ENCODE results near the gene KRTAP12-4. TPM values are rescaled to one million over a fixed set of nuclear protein-coding genes. Genes with fewer than 3 reads are reported as not detected.

KRTAP12-4 gene
- total RNA-seq, 1 experiment from 2014 or later, result not detected

- ATAC-seq, result no peak
- Histone ChIP-seq H3K4me1 (ENCODE audit: control insufficient read depth, insufficient read depth, low read length) (no peaks in the 10 kb centered on the region), H3K27ac (ENCODE audit: low read length) (no peak overlapping the region), H3K27me3 (ENCODE audit: control insufficient read depth, insufficient read depth, low read length) (no peaks in the 10 kb centered on the region), H3K9me3 (ENCODE audit: control insufficient read depth, insufficient read depth, low read depth, low read length) (no peaks in the 10 kb centered on the region), H3K36me3 (ENCODE audit: control insufficient read depth, insufficient read depth, low read length) (no peaks in the 10 kb centered on the region), H3K4me3 (ENCODE audit: low read depth in 2 of 2, low read length in 2 of 2) (no peak overlapping the region)
- intact Hi-C loops (cut with micrococcal nuclease; ENCODE audit: unreplicated experiment), result no loop called here
- DNase-seq (ENCODE audit: low read depth, low spot score), result no peak
- in situ Hi-C loops (cut with HindIII; ENCODE audit: low pct_unique_long_range_greater_than_20kb, low sequenced_read_pairs), result no loop called here
- ChIA-PET CTCF (no interaction called here), POLR2A (no interaction called here)
- BruUV-seq (replicated peaks), result no TSS peak
- no peak for TF ChIP-seq CTCF (IDR thresholded peaks at IDR 0.05)
- no peak for TF ChIP-seq POLR2AphosphoS5 (IDR thresholded peaks at IDR 0.05; ENCODE audit: low read depth, low read length)
- TF ChIP-seq SIN3A (IDR thresholded peaks at IDR 0.05; ENCODE audit: borderline replicate concordance, insufficient read depth, low read depth, low read length), result no peak
- no peak for TF ChIP-seq TCF7L2 (IDR thresholded peaks at IDR 0.05; ENCODE audit: low read depth, low read length)
- TF ChIP-seq, protein P1, sequence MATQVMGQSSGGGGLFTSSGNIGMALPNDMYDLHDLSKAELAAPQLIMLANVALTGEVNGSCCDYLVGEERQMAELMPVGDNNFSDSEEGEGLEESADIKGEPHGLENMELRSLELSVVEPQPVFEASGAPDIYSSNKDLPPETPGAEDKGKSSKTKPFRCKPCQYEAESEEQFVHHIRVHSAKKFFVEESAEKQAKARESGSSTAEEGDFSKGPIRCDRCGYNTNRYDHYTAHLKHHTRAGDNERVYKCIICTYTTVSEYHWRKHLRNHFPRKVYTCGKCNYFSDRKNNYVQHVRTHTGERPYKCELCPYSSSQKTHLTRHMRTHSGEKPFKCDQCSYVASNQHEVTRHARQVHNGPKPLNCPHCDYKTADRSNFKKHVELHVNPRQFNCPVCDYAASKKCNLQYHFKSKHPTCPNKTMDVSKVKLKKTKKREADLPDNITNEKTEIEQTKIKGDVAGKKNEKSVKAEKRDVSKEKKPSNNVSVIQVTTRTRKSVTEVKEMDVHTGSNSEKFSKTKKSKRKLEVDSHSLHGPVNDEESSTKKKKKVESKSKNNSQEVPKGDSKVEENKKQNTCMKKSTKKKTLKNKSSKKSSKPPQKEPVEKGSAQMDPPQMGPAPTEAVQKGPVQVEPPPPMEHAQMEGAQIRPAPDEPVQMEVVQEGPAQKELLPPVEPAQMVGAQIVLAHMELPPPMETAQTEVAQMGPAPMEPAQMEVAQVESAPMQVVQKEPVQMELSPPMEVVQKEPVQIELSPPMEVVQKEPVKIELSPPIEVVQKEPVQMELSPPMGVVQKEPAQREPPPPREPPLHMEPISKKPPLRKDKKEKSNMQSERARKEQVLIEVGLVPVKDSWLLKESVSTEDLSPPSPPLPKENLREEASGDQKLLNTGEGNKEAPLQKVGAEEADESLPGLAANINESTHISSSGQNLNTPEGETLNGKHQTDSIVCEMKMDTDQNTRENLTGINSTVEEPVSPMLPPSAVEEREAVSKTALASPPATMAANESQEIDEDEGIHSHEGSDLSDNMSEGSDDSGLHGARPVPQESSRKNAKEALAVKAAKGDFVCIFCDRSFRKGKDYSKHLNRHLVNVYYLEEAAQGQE (IDR thresholded peaks at IDR 0.05; ENCODE audit: insufficient read depth in 1 of 2, low read depth in 2 of 2, low read length in 1 of 2), result no peak
Measured at GRCh38 chr21:44684483-44684882, 30.0 kb upstream of the KRTAP12-4 start.

- ChIA-PET POLR2A (no interaction called here), CTCF (no interaction called here)
- intact Hi-C loops (cut with micrococcal nuclease; ENCODE audit: unreplicated experiment) (no loop called here), in situ Hi-C loops (cut with HindIII; ENCODE audit: low pct_unique_long_range_greater_than_20kb, low sequenced_read_pairs) (no loop called here)
- no peak for ATAC-seq
- BruUV-seq (replicated peaks), result no TSS peak
- TF ChIP-seq POLR2AphosphoS5 (IDR thresholded peaks at IDR 0.05; ENCODE audit: low read depth, low read length), result no peak
- no peak for TF ChIP-seq CTCF (IDR thresholded peaks at IDR 0.05)
- TF ChIP-seq SIN3A (IDR thresholded peaks at IDR 0.05; ENCODE audit: borderline replicate concordance, insufficient read depth, low read depth, low read length), result no peak
- TF ChIP-seq, protein P1 (IDR thresholded peaks at IDR 0.05; ENCODE audit: insufficient read depth in 1 of 2, low read depth in 2 of 2, low read length in 1 of 2), result no peak
- TF ChIP-seq TCF7L2 (IDR thresholded peaks at IDR 0.05; ENCODE audit: low read depth, low read length), result no peak
- H3K36me3 ChIP-seq (ENCODE audit: control insufficient read depth, insufficient read depth, low read length), result no peaks in the 10 kb centered on the region
- H3K4me3 ChIP-seq (ENCODE audit: low read depth in 2 of 2, low read length in 2 of 2), result no peak overlapping the region
- no peak for DNase-seq (ENCODE audit: low read depth, low spot score)
- no peaks in the 10 kb centered on the region for H3K9me3 ChIP-seq (ENCODE audit: control insufficient read depth, insufficient read depth, low read depth, low read length)
- no peaks in the 10 kb centered on the region for H3K4me1 ChIP-seq (ENCODE audit: control insufficient read depth, insufficient read depth, low read length)
- H3K27ac ChIP-seq (ENCODE audit: low read length), result no peak overlapping the region
- no peaks in the 10 kb centered on the region for H3K27me3 ChIP-seq (ENCODE audit: control insufficient read depth, insufficient read depth, low read length)
Measured at GRCh38 chr21:44684077-44684476, 29.6 kb upstream of the KRTAP12-4 start.
